Ureter (tissue), 1 donor: ENCODE measurements around the gene MIF. TPM values are rescaled to one million over a fixed set of nuclear protein-coding genes. Genes with fewer than 3 reads are reported as not detected.
"Not testable (repeated sequence)": the region's sequence is repeated elsewhere in the genome, so short reads cannot be mapped to it uniquely, and the experiment has no call there.

Source experiments
- DNase-seq: peaks from one replicate; pipeline ENCODE4 v3.0.0-alpha.2; 2020; ENCODE audit warnings: low spot score
- total RNA-seq: library from RNA; stranded (reverse); gene quantifications from one replicate; pipeline ENCODE4 v1.2.4, GENCODE V29; 2023
- donor health status: DM: yes; HTN: yes; CAD: no.

The MIF gene
- 528 TPM for total RNA-seq

GRCh38 chr22:23893945-23894709 lies at the start of gene MIF:
TSS of gene MIF (plus strand) at chr22:23894383. CDS start at chr22:23894475, 92 bp downstream.
- DNase-seq = peak; percentile 98

- no peak for DNase-seq
Measured at GRCh38 chr22:23844739-23845202, 49.4 kb upstream of the MIF start.

- no peak for DNase-seq
Measured at GRCh38 chr22:23845265-23846080, 48.7 kb upstream of the MIF start.

GRCh38 chr22:23846081-23846469 lies 48.1 kb upstream of the MIF start:
- no peak for DNase-seq

GRCh38 chr22:23847310-23847920 lies 46.8 kb upstream of the MIF start:
- no peak for DNase-seq

GRCh38 chr22:23847991-23848864 lies 46.0 kb upstream of the MIF start:
- no peak for DNase-seq

- DNase-seq = peak; percentile 85
Measured at GRCh38 chr22:23849009-23850006, 44.9 kb upstream of the MIF start.

- DNase-seq = no peak
Measured at GRCh38 chr22:23850136-23850611, 44.0 kb upstream of the MIF start.

GRCh38 chr22:23856721-23857605 lies 37.2 kb upstream of the MIF start:
- no peak for DNase-seq

GRCh38 chr22:23857606-23858483 lies 36.3 kb upstream of the MIF start, which contains the start of gene SLC2A11:
TSS of gene SLC2A11 (plus strand) at chr22:23857875. CDS start at chr22:23858000, 125 bp downstream.
- DNase-seq = peak; percentile 96

GRCh38 chr22:23858484-23858815 lies 35.7 kb upstream of the MIF start:
- no peak for DNase-seq

- DNase-seq = no peak
Measured at GRCh38 chr22:23859201-23859600, 35.0 kb upstream of the MIF start.

- DNase-seq = not testable (repeated sequence)
Measured at GRCh38 chr22:23860187-23860586, 34.0 kb upstream of the MIF start.

- DNase-seq = no peak
Measured at GRCh38 chr22:23862103-23862502, 32.1 kb upstream of the MIF start.

GRCh38 chr22:23864499-23865154 lies 29.6 kb upstream of the MIF start:
- not testable (repeated sequence) for DNase-seq

- DNase-seq = no peak
Measured at GRCh38 chr22:23868580-23868979, 25.6 kb upstream of the MIF start.

GRCh38 chr22:23874871-23875270 lies 19.3 kb upstream of the MIF start:
- DNase-seq = no peak
